HepG2 (cell line): Measurements from ENCODE around the gene SPATA25. TPM values are rescaled to one million over a fixed set of nuclear protein-coding genes. Genes with fewer than 3 reads are reported as not detected.

Experiments
- ARID2 ChIP-seq: sonication (generic); formaldehyde crosslinking; IDR thresholded peaks from 2 replicates; pipeline ENCODE4 v1.8.1; 2022; ENCODE audit warnings: mild to moderate bottlenecking, missing genetic modification reagents, borderline replicate concordance
- BRD4 ChIP-seq: sonication (generic); formaldehyde crosslinking; IDR thresholded peaks from 2 replicates; pipeline ENCODE4 v1.4.0; 2020; ENCODE audit warnings: missing genetic modification reagents
- CHCHD3 ChIP-seq: sonication (generic); formaldehyde crosslinking; IDR thresholded peaks from 2 replicates; pipeline ENCODE4 v1.8.0; 2022; ENCODE audit warnings: mild to moderate bottlenecking, missing genetic modification reagents, moderate library complexity
- DZIP1 ChIP-seq: sonication (generic); formaldehyde crosslinking; IDR thresholded peaks from 2 replicates; pipeline ENCODE4 v1.5.0; 2020; ENCODE audit warnings: mild to moderate bottlenecking, missing genetic modification reagents
- EED ChIP-seq: sonication (generic); formaldehyde crosslinking; IDR thresholded peaks from 2 replicates; pipeline ENCODE4 v1.5.0; 2020; ENCODE audit warnings: mild to moderate bottlenecking, missing genetic modification reagents
- GZF1 ChIP-seq: sonication (generic); formaldehyde crosslinking; IDR thresholded peaks from 2 replicates; pipeline ENCODE4 v1.5.1; 2020; ENCODE audit warnings: mild to moderate bottlenecking, missing genetic modification reagents
- HDAC6 ChIP-seq: fragments of 200-600 bp; sonication (generic); IDR thresholded peaks from 2 replicates; pipeline ENCODE4 v1.7.0; 2017; ENCODE audit warnings: mild to moderate bottlenecking, antibody characterized with exemption, low read length, low read depth
- HNRNPLL ChIP-seq: fragments of 200-400 bp; formaldehyde crosslinking; IDR thresholded peaks from 2 replicates; pipeline ENCODE4 v1.6.1; 2017; ENCODE audit warnings: mild to moderate bottlenecking, low read depth, low read length; ENCODE audit not compliant: poor library complexity, severe bottlenecking
- NCOR1 ChIP-seq: fragments of 200-600 bp; sonication (generic); IDR thresholded peaks from 2 replicates; pipeline ENCODE4 v1.7.0; 2017; ENCODE audit warnings: antibody characterized with exemption, low read length, borderline replicate concordance
- RELA ChIP-seq: sonication (generic); formaldehyde crosslinking; IDR thresholded peaks from 2 replicates; pipeline ENCODE4 v1.4.0; 2020; ENCODE audit warnings: missing genetic modification reagents
- REPIN1 ChIP-seq: sonication (generic); formaldehyde crosslinking; IDR thresholded peaks from 2 replicates; pipeline ENCODE4 v1.8.0; 2022; ENCODE audit warnings: missing genetic modification reagents, low read depth, mild to moderate bottlenecking, borderline replicate concordance
- RORA ChIP-seq: sonication (generic); formaldehyde crosslinking; IDR thresholded peaks from 2 replicates; pipeline ENCODE4 v1.5.0; 2020; ENCODE audit warnings: mild to moderate bottlenecking, missing genetic modification reagents, moderate library complexity
- TFE3 ChIP-seq: IDR thresholded peaks from 2 replicates; pipeline ENCODE4 v1.6.1; 2016
- ZMAT3 ChIP-seq: sonication (generic); formaldehyde crosslinking; conservative IDR thresholded peaks from 2 replicates; pipeline ENCODE4 v1.7.0; 2021; ENCODE audit warnings: missing genetic modification reagents
- ZNF431 ChIP-seq: sonication (generic); formaldehyde crosslinking; IDR thresholded peaks from 2 replicates; pipeline ENCODE4 v1.9.0; 2022; ENCODE audit warnings: missing genetic modification reagents, low read depth, mild to moderate bottlenecking, borderline replicate concordance
- ZNF446 ChIP-seq: sonication (generic); formaldehyde crosslinking; IDR thresholded peaks from 2 replicates; pipeline ENCODE4 v1.5.0; 2020; ENCODE audit warnings: mild to moderate bottlenecking, missing genetic modification reagents
- ZNF574 ChIP-seq: sonication (generic); formaldehyde crosslinking; IDR thresholded peaks from 2 replicates; pipeline ENCODE4 v1.4.0; 2020; ENCODE audit warnings: missing genetic modification reagents
- ZNF720 ChIP-seq: sonication (generic); formaldehyde crosslinking; IDR thresholded peaks from 2 replicates; pipeline ENCODE4 v1.4.0; 2020; ENCODE audit warnings: missing genetic modification reagents
- ZNF775 ChIP-seq: sonication (generic); formaldehyde crosslinking; IDR thresholded peaks from 2 replicates; pipeline ENCODE4 v1.4.0; 2020; ENCODE audit warnings: missing genetic modification reagents, mild to moderate bottlenecking, moderate library complexity, borderline replicate concordance
- ZSCAN5A ChIP-seq: sonication (generic); formaldehyde crosslinking; IDR thresholded peaks from 2 replicates; pipeline ENCODE4 v1.8.0; 2022; ENCODE audit warnings: mild to moderate bottlenecking, missing genetic modification reagents, borderline replicate concordance
- polyA plus RNA-seq, 8 experiments: library from polyadenylated mRNA; depleted of rRNA in 3 of 8; stranded (reverse) in 7 of 8; unstranded in 1 of 8; fragments of >200 nt; fragmentation: Illumina TruSeq in 4 of 8; extraction: Trizol in 4 of 8; gene quantifications; 2 replicates each; pipeline versions ENCODE4 v1.2.1 to v1.2.3, GENCODE V29; 2011 to 2016; ENCODE audit warnings: low read depth in 4 of 8, missing spikeins in 1 of 8, mixed read lengths in 1 of 8; ENCODE audit not compliant: insufficient read depth in 1 of 8
- total RNA-seq, 5 experiments: library from RNA; depleted of rRNA; stranded (reverse); fragments of >200 nt; fragmentation: Illumina TruSeq; extraction: Trizol; gene quantifications; 2 replicates each; pipeline ENCODE4 v1.2.3, GENCODE V29; 2016; ENCODE audit warnings: low read depth in 1 of 5

SPATA25 gene
- total and polyA plus RNA-seq, 2 of the 13 experiments (the other 11 are each of a cell fraction or from before 2014, with no cell fraction given), result 4.8 to 7.6 TPM

- TF ChIP-seq DZIP1 (CRISPR knock-in tag) (peak; percentile 93), CHCHD3 (CRISPR knock-in tag) (peak; percentile 36), GZF1 (CRISPR knock-in tag) (peak; percentile 96), ZNF720 (CRISPR knock-in tag) (no peak), ZSCAN5A (CRISPR knock-in tag) (peak; percentile 100), RELA (CRISPR knock-in tag) (peak; percentile 82; the same call in 1 of the 2 replicates), REPIN1 (CRISPR knock-in tag) (peak; percentile 100), HDAC6 (no peak), ZNF775 (CRISPR knock-in tag) (no peak), ZNF574 (peak; percentile 96), ARID2 (CRISPR knock-in tag) (peak; percentile 94), RORA (peak; percentile 77; the same call in 1 of the 2 replicates), ZNF446 (CRISPR knock-in tag) (peak; percentile 99), BRD4 (CRISPR knock-in tag) (peak; percentile 99), ZNF431 (peak; percentile 99), EED (CRISPR knock-in tag) (peak; percentile 96), ZMAT3 (CRISPR knock-in tag) (peak; percentile 99), TFE3 (peak; percentile 100), NCOR1 (peak; percentile 99), HNRNPLL (peak; percentile 76)
These were observed 3.9 kb upstream of the SPATA25 start, which contains the start of the genes CTSA and NEURL2 (continued) for GRCh38 chr20:45890985-45891983.
